ENCODE data around the gene DEFB131B.

DNA sequence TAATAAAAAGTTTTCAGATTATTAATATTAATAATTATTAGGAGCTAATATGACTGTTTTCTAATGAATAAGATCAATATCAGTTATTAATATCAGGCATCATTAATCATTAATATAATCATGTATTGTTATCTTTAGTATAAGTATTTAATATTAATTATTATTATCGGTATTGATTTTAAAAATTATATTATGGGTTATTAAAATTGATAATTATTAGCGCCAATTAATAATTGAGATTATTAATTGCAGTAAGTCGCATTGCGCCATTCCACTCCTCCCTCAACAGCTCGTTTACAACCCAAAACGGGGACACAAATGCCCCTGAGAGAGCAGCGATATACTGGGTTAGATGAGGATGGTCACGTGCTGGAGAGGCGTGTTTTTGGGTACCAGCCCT is 30.0 kb downstream of the DEFB131B start:
- TF ChIP-seq CTCF (IDR thresholded peaks at IDR 0.05) (no peak), POLR2A (IDR thresholded peaks at IDR 0.05) (no peak)
